SU-DHL-6 (cell line): ENCODE results near the gene URAD.

Experiments
- H2AFZ ChIP-seq: fragments of 200-600 bp; sonication (generic); 2 replicates; pipeline ENCODE4 v1.6.1; 2014; ENCODE audit warnings: low read depth, mild to moderate bottlenecking, moderate library complexity, mixed read lengths, antibody characterized with exemption, low read length; ENCODE audit not compliant: severe bottlenecking
- H3F3A ChIP-seq: fragments of 200-600 bp; shearing (Covaris generic); 2 replicates; pipeline ENCODE4 v1.6.0; 2016; ENCODE audit warnings: antibody characterized with exemption, mild to moderate bottlenecking; ENCODE audit not compliant: insufficient read depth
- H3K27ac ChIP-seq: fragments of 200-600 bp; sonication (generic); 2 replicates; pipeline ENCODE4 v1.5.1; 2016; ENCODE audit warnings: low read depth, mild to moderate bottlenecking, low read length, moderate library complexity, mixed read lengths
- H3K27me3 ChIP-seq: fragments of 200-600 bp; sonication (generic), shearing (Covaris generic); 2 replicates; pipeline ENCODE4 v1.6.0; 2014; ENCODE audit warnings: mild to moderate bottlenecking, low read length
- H3K36me3 ChIP-seq: fragments of 200-600 bp; sonication (generic); 2 replicates; pipeline ENCODE4 v1.6.1; 2014; ENCODE audit warnings: mild to moderate bottlenecking, low read length, mixed read lengths
- H3K4me2 ChIP-seq: fragments of 300-600, 200-600 bp; shearing (Covaris generic), sonication (generic); 2 replicates; pipeline ENCODE4 v1.6.0; 2014; ENCODE audit warnings: low read length, low read depth, mild to moderate bottlenecking; ENCODE audit not compliant: poor library complexity, severe bottlenecking
- H3K4me3 ChIP-seq: fragments of 200-600 bp; sonication (generic); 2 replicates; pipeline ENCODE4 v1.5.1; 2014; ENCODE audit warnings: antibody characterized with exemption, low read length, mild to moderate bottlenecking, mixed read lengths; ENCODE audit not compliant: insufficient read depth, poor library complexity, severe bottlenecking
- H3K79me2 ChIP-seq: fragments of 200-600 bp; sonication (generic); 2 replicates; pipeline ENCODE4 v1.6.1; 2014; ENCODE audit warnings: mild to moderate bottlenecking, low read length, moderate library complexity; ENCODE audit not compliant: insufficient read depth
- H3K9ac ChIP-seq: fragments of 200-600 bp; sonication (generic); 2 replicates; pipeline ENCODE4 v1.7.0; 2014; ENCODE audit warnings: mild to moderate bottlenecking, low read length
- H3K9me2 ChIP-seq: fragments of 200-600 bp; sonication (generic); replicated peaks from 2 replicates; pipeline ENCODE4 v1.6.1; 2014; ENCODE audit warnings: low read length; ENCODE audit not compliant: insufficient read depth
- H3K9me3 ChIP-seq: fragments of 200-600 bp; sonication (generic); 2 replicates; pipeline ENCODE4 v1.6.1; 2014; ENCODE audit warnings: low read length, mixed read lengths; ENCODE audit not compliant: insufficient read depth
- H4K20me1 ChIP-seq: fragments of 200-600 bp; sonication (generic); 2 replicates; pipeline ENCODE4 v1.6.1; 2014; ENCODE audit warnings: low read depth, mild to moderate bottlenecking, antibody characterized with exemption, low read length, moderate library complexity, mixed read lengths
- EZH2phosphoT487 ChIP-seq: fragments of 200-600 bp; sonication (generic), shearing (Covaris generic); conservative IDR thresholded peaks from 2 replicates; pipeline ENCODE4 v1.6.1; 2018; ENCODE audit warnings: mild to moderate bottlenecking, antibody characterized with exemption, low read length, moderate library complexity, mixed read lengths
- TF ChIP-seq, protein P1 (sequence below): fragments of 200-600 bp; sonication (generic); IDR thresholded peaks from one replicate; pipeline ENCODE4 v1.5.1; 2017; ENCODE audit warnings: antibody characterized with exemption, mild to moderate bottlenecking, low read length, moderate library complexity; ENCODE audit not compliant: insufficient read depth, poor library complexity, severe bottlenecking

URAD gene

DNA sequence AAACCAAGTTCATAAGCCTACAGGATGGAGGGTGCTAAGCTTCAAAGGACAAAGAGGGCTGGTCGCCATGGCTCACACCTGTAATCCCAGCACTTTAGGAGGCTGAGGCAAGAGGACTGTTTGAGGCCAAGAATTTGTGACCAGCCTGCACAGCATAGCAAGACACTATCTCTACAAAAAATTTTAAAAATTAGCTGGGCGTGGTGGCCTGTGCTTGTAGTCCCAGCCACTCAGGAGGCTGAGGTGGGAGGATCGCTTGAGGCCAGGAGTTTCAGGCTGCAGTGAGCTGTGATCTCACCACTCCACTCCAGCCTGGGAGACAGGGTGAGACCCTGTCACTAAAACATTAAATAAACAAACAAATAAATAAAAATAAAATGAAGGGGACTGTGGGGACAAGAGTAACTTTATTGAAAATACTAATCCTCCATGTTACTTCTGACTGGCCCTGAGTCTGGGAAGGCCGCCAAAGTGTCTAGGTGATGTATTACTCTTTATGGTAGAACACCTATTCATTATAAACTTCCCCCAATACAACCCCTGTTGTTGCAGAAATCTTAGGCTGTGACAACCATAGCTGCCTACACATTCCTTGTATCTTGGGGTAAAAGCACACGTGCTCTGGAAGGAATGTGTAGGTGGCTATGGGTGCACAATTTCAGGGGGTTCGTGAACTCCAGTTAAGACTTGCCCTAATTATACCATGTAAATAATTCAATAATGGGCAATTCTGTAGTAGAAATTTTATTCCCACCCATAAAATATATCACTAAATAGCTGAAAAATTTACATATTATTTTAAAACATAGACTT lies 14.6 kb upstream of the URAD start:
- Histone ChIP-seq H4K20me1 (no peaks in the 10 kb centered on the region), H3K9me3 (no peaks in the 10 kb centered on the region), H3K27me3 (no peaks in the 10 kb centered on the region), H3F3A (peaks cover 4% of the 10 kb centered on the region; the same call in 1 of the 2 replicates), H3K36me3 (no peaks in the 10 kb centered on the region), H3K27ac (no peak overlapping the region), H3K4me3 (no peak overlapping the region), H3K79me2 (no peaks in the 10 kb centered on the region), H3K9ac (no peak overlapping the region), H3K4me2 (no peak overlapping the region), H3K9me2 (no peaks in the 10 kb centered on the region), H2AFZ (no peak overlapping the region)
- no peak for TF ChIP-seq EZH2phosphoT487
- TF ChIP-seq, protein P1, sequence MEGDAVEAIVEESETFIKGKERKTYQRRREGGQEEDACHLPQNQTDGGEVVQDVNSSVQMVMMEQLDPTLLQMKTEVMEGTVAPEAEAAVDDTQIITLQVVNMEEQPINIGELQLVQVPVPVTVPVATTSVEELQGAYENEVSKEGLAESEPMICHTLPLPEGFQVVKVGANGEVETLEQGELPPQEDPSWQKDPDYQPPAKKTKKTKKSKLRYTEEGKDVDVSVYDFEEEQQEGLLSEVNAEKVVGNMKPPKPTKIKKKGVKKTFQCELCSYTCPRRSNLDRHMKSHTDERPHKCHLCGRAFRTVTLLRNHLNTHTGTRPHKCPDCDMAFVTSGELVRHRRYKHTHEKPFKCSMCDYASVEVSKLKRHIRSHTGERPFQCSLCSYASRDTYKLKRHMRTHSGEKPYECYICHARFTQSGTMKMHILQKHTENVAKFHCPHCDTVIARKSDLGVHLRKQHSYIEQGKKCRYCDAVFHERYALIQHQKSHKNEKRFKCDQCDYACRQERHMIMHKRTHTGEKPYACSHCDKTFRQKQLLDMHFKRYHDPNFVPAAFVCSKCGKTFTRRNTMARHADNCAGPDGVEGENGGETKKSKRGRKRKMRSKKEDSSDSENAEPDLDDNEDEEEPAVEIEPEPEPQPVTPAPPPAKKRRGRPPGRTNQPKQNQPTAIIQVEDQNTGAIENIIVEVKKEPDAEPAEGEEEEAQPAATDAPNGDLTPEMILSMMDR = no peak

DNA sequence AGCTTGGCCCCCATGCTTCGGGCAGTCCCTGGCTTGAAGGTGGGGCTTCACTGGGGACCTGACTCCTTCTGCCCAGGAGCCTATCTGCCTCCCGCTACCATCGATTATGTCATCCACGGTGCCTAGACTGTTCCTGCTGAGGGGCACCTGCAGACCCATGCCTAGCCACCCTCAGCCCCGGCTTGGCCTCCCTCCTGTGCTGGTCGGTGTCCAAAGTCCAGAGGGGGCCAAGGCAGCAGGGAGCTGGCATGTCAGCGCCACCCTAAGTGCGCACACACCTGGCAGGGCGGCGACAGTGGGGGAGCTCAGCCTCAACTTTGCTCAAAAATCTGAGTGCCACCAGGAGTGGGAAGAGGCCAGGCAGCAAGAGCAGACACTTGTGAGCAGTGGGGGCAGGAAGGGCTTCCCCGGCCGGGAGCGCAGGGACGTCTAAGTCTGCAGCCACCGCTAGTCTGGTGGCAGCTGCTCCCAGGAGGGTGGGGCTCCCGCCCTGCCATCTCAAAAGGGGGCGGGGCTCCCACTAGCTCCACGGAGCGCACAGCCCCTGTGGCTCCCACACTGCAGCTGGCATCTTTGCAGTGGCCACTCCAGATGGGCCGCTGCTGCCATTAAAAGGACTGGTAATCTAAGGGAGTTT lies 13.5 kb upstream of the URAD start:
- H3F3A ChIP-seq = peaks cover 5% of the 10 kb centered on the region; the same call in 1 of the 2 replicates
- no peak overlapping the region for H2AFZ ChIP-seq
- H3K79me2 ChIP-seq = no peaks in the 10 kb centered on the region
- H3K4me2 ChIP-seq = no peak overlapping the region
- TF ChIP-seq, protein P1 = no peak
- TF ChIP-seq EZH2phosphoT487 = no peak
- H3K27ac ChIP-seq = no peak overlapping the region
- no peaks in the 10 kb centered on the region for H3K9me3 ChIP-seq
- no peak overlapping the region for H3K4me3 ChIP-seq
- no peaks in the 10 kb centered on the region for H3K27me3 ChIP-seq
- H3K9me2 ChIP-seq = no peaks in the 10 kb centered on the region
- H3K36me3 ChIP-seq = no peaks in the 10 kb centered on the region
- H4K20me1 ChIP-seq = no peaks in the 10 kb centered on the region
- no peak overlapping the region for H3K9ac ChIP-seq

DNA sequence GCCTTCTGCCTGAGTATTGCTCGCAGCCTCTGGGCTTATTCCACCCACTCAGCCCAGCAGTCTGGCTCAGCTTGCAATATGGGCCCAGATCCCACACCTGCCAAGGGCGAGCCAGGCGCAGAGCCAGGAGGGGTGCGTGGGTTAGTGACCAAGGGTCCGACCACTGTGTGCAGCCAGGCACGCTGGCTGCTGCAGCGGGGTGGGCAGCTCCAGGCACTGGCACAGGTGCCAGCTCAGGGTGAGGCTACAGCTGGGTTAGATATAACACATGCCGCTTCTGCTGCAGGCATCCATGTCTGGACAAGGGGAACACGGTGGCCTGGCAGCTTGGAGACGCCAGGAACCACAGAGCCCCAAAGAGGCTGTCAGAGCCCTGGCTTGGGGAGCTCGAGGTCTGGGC lies 12.6 kb upstream of the URAD start:
- Histone ChIP-seq H3K4me2 (no peak overlapping the region), H3K27me3 (no peaks in the 10 kb centered on the region), H3K9me3 (no peaks in the 10 kb centered on the region), H3K79me2 (no peaks in the 10 kb centered on the region), H3K9ac (no peak overlapping the region), H3K36me3 (no peaks in the 10 kb centered on the region), H2AFZ (no peak overlapping the region), H3K4me3 (no peak overlapping the region), H4K20me1 (no peaks in the 10 kb centered on the region), H3K27ac (no peak overlapping the region), H3F3A (peaks cover 5% of the 10 kb centered on the region; the same call in 1 of the 2 replicates), H3K9me2 (no peaks in the 10 kb centered on the region)
- no peak for TF ChIP-seq EZH2phosphoT487
- TF ChIP-seq, protein P1 = no peak
